HepG2 (cell line): ENCODE results near the gene CEP43. TPM values are rescaled to one million over a fixed set of nuclear protein-coding genes. Genes with fewer than 3 reads are reported as not detected.
A peak's percentile ranks its signal among the peaks of the same experiment; 100 is the strongest.

Source experiments
- ATAC-seq: fragments of 200-7000 bp; cut with Tn5 transposase; 3 replicates; pipeline ENCODE4 v1.9.1; 2020; ENCODE audit warnings: mild to moderate bottlenecking, moderate library complexity
- BruUV-seq: library from RNA; stranded (reverse); fragments of 400-500 nt; replicated peaks from 2 replicates; lab custom pipeline; 2021; lab: Mats Ljungman, UMichigan
- CTCF ChIA-PET: fragments of 300-600 bp; formaldehyde crosslinking; extraction: SDS; loops from one replicate; lab custom pipeline; 2021; ENCODE audit warnings: low total read pairs, inconsistent platforms, low intra/inter-chr PET ratio; lab: Yijun Ruan, JAX
- POLR2A ChIA-PET: fragments of 350-600 bp; sonication (Branson Sonifier 250); formaldehyde crosslinking; loops from one replicate; lab custom pipeline; 2020; ENCODE audit warnings: antibody characterized with exemption, inconsistent platforms; lab: Yijun Ruan, JAX
- DNase-seq: peaks from one replicate; pipeline ENCODE4 v3.0.0-alpha.2; 2015; ENCODE audit warnings: low spot score
- FAIRE-seq: peaks from 3 replicates; lab custom pipeline; 2011; peaks lifted over from hg19 to GRCh38; lab: Jason Lieb, UNC
- H2AFZ ChIP-seq: one replicate; pipeline ENCODE4 v1.6.1; 2011; ENCODE audit warnings: low read length, inconsistent platforms
- H3K27ac ChIP-seq: fragments of 300-600 bp; 3 replicates; pipeline ENCODE4 v1.8.0; 2011; ENCODE audit warnings: mixed run types, mild to moderate bottlenecking, mixed read lengths, low read length, inconsistent platforms; ENCODE audit not compliant: insufficient read depth; ENCODE audit errors: extremely low read length
- H3K27me3 ChIP-seq, 2 experiments: fragments of 200-600 bp in 1 of 2; 2 replicates in 1 of 2; 3 replicates in 1 of 2; pipeline versions ENCODE4 v1.6.0 to v1.8.0; 2011; ENCODE audit warnings: low read length in 2 of 2, mild to moderate bottlenecking in 2 of 2, moderate library complexity in 2 of 2, inconsistent platforms in 1 of 2; ENCODE audit not compliant: insufficient read depth in 2 of 2, control insufficient read depth in 1 of 2
- H3K36me3 ChIP-seq, 2 experiments: fragments of 200-600 bp in 1 of 2; replicated peaks in 1 of 2; 2 replicates in 1 of 2; 3 replicates in 1 of 2; pipeline versions ENCODE4 v1.5.1 to v1.8.0; 2011; ENCODE audit warnings: low read length in 2 of 2, inconsistent platforms in 1 of 2; ENCODE audit not compliant: insufficient read depth in 2 of 2, control insufficient read depth in 1 of 2
- H3K4me1 ChIP-seq: 2 replicates; pipeline ENCODE4 v1.5.1; 2012; ENCODE audit warnings: low read length, inconsistent platforms; ENCODE audit not compliant: insufficient read depth
- H3K4me2 ChIP-seq: 2 replicates; pipeline ENCODE4 v1.6.0; 2011; ENCODE audit warnings: low read depth, low read length, inconsistent platforms
- H3K4me3 ChIP-seq, 3 experiments: fragments of 200-600 bp in 1 of 3; sonication (generic), shearing (Covaris generic) in 1 of 3; replicated peaks in 1 of 3; 2 replicates each; pipeline ENCODE4 v1.5.1; 2011 to 2016; ENCODE audit warnings: low read length in 3 of 3, inconsistent platforms in 2 of 3, low read depth in 2 of 3, mild to moderate bottlenecking in 2 of 3, control low read depth in 1 of 3, mixed read lengths in 1 of 3; ENCODE audit not compliant: insufficient read depth in 1 of 3
- H3K79me2 ChIP-seq: one replicate; pipeline ENCODE4 v1.6.1; 2011; ENCODE audit warnings: low read length, inconsistent platforms; ENCODE audit not compliant: insufficient read depth
- H3K9ac ChIP-seq: 2 replicates; pipeline ENCODE4 v1.6.0; 2011; ENCODE audit warnings: mild to moderate bottlenecking, low read depth, low read length, inconsistent platforms; ENCODE audit not compliant: insufficient read depth
- H3K9me3 ChIP-seq: 2 replicates; pipeline ENCODE4 v1.5.1; 2012; ENCODE audit warnings: mild to moderate bottlenecking, low read length
- H4K20me1 ChIP-seq: 2 replicates; pipeline ENCODE4 v1.6.0; 2011; ENCODE audit warnings: inconsistent platforms, mild to moderate bottlenecking, low read length, moderate library complexity; ENCODE audit not compliant: insufficient read depth
- CHCHD3 ChIP-seq: sonication (generic); formaldehyde crosslinking; IDR thresholded peaks from 2 replicates; pipeline ENCODE4 v1.8.0; 2022; ENCODE audit warnings: mild to moderate bottlenecking, missing genetic modification reagents, moderate library complexity
- FOXM1 ChIP-seq: sonication (generic); formaldehyde crosslinking; IDR thresholded peaks from 2 replicates; pipeline ENCODE4 v1.5.0; 2020; ENCODE audit warnings: missing genetic modification reagents
- IRX3 ChIP-seq: sonication (generic); formaldehyde crosslinking; IDR thresholded peaks from 2 replicates; pipeline ENCODE4 v1.8.1; 2023; ENCODE audit warnings: mild to moderate bottlenecking, low read depth, missing genetic modification reagents, borderline replicate concordance
- KDM5A ChIP-seq: fragments of 200-600 bp; sonication (generic); IDR thresholded peaks from 2 replicates; pipeline ENCODE4 v1.7.0; 2018; ENCODE audit warnings: antibody characterized with exemption, mild to moderate bottlenecking, low read length, borderline replicate concordance
- MAFK ChIP-seq, 2 experiments: IDR thresholded peaks in 1 of 2; conservative IDR thresholded peaks in 1 of 2; 2 replicates each; pipeline ENCODE4 v1.6.1; 2011; ENCODE audit warnings: improper control_type of control experiment in 2 of 2, low read length in 2 of 2
- PRDM15 ChIP-seq: sonication (generic); formaldehyde crosslinking; IDR thresholded peaks from 2 replicates; pipeline ENCODE4 v1.4.0; 2020; ENCODE audit warnings: missing genetic modification reagents
- RBM39 ChIP-seq: fragments of 200-400 bp; formaldehyde crosslinking; IDR thresholded peaks from one replicate; pipeline ENCODE4 v1.6.1; 2018; ENCODE audit warnings: antibody characterized with exemption, mild to moderate bottlenecking, low read depth, low read length; ENCODE audit not compliant: poor library complexity, severe bottlenecking
- ZMYM2 ChIP-seq: sonication (generic); formaldehyde crosslinking; IDR thresholded peaks from 2 replicates; pipeline ENCODE4 v1.8.0; 2022; ENCODE audit warnings: mild to moderate bottlenecking, missing genetic modification reagents
- ZNF501 ChIP-seq: sonication (generic); formaldehyde crosslinking; IDR thresholded peaks from 2 replicates; pipeline ENCODE4 v1.5.1; 2020; ENCODE audit warnings: mild to moderate bottlenecking, moderate library complexity, missing genetic modification reagents
- ZNF646 ChIP-seq: sonication (generic); formaldehyde crosslinking; IDR thresholded peaks from 2 replicates; pipeline ENCODE4 v1.9.0; 2021; ENCODE audit warnings: mild to moderate bottlenecking, missing genetic modification reagents
- ZNF670 ChIP-seq: sonication (generic); formaldehyde crosslinking; IDR thresholded peaks from 2 replicates; pipeline ENCODE4 v1.8.0; 2022; ENCODE audit warnings: mild to moderate bottlenecking, missing genetic modification reagents, borderline replicate concordance
- ZNF768 ChIP-seq: sonication (generic); formaldehyde crosslinking; IDR thresholded peaks from 2 replicates; pipeline ENCODE4 v1.4.0; 2020; ENCODE audit warnings: missing genetic modification reagents
- ZSCAN22 ChIP-seq: sonication (generic); formaldehyde crosslinking; IDR thresholded peaks from 2 replicates; pipeline ENCODE4 v1.4.0; 2020; ENCODE audit warnings: mild to moderate bottlenecking, missing genetic modification reagents
- WGBS: methylation state at CpG from one replicate; pipeline ENCODE4 v1.1.6; 2017; ENCODE audit warnings: low lambda C conversion rate; 5-methylcytosine and 5-hydroxymethylcytosine counted together
- in situ Hi-C: cut with HindIII; loops from 2 replicates; pipeline ENCODE4 v1.10.0; 2017; ENCODE audit warnings: low pct_unique_long_range_greater_than_20kb; ENCODE audit not compliant: extremely low pct_ligation_motif_present
- intact Hi-C: fragments of 100-400 bp; cut with micrococcal nuclease; formaldehyde crosslinking; loops from one replicate; pipeline ENCODE4 v1.10.0; 2022; ENCODE audit not compliant: unreplicated experiment
- polyA plus RNA-seq, 8 experiments: library from polyadenylated mRNA; depleted of rRNA in 3 of 8; stranded (reverse) in 7 of 8; unstranded in 1 of 8; fragments of >200 nt; fragmentation: Illumina TruSeq in 4 of 8; extraction: Trizol in 4 of 8; gene quantifications; 2 replicates each; pipeline versions ENCODE4 v1.2.1 to v1.2.3, GENCODE V29; 2011 to 2016; ENCODE audit warnings: low read depth in 4 of 8, missing spikeins in 1 of 8, mixed read lengths in 1 of 8; ENCODE audit not compliant: insufficient read depth in 1 of 8
- total RNA-seq, 5 experiments: library from RNA; depleted of rRNA; stranded (reverse); fragments of >200 nt; fragmentation: Illumina TruSeq; extraction: Trizol; gene quantifications; 2 replicates each; pipeline ENCODE4 v1.2.3, GENCODE V29; 2016; ENCODE audit warnings: low read depth in 1 of 5

Gene CEP43
- total and polyA plus RNA-seq, 2 of the 13 experiments (the other 11 are each of a cell fraction or from before 2014, with no cell fraction given) = 29.3 to 73.9 TPM

- WGBS = 0% methylated on average over 18 of the region's 54 CpGs
- peak; percentile 45 for ATAC-seq
- in situ Hi-C loops (no loop called here), intact Hi-C loops (loop anchor here (2.0 kb wide), 2 partner anchors 33 to 41 kb away; no protein-coding TSS in a partner anchor)
- peaks cover 46% of the 10 kb centered on the region for H3K79me2 ChIP-seq
- peak overlapping the region; percentile 90 to 99 (median 97) for H3K4me3 ChIP-seq
- ChIA-PET POLR2A (interaction anchor here (1.2 to 1.8 kb wide), 4 partner anchors 16 to 185 kb away, joined by 3 to 14 read pairs (median 4); partner anchors contain the start of gene CEP43), CTCF (no interaction called here)
- DNase-seq = no peak
- no peak for FAIRE-seq
- H4K20me1 ChIP-seq = peaks cover 38% of the 10 kb centered on the region
- H3K4me2 ChIP-seq = peak overlapping the region; percentile 90
- peak overlapping the region; percentile 89 for H3K27ac ChIP-seq
- no peaks in the 10 kb centered on the region for H3K9me3 ChIP-seq
- peaks cover 10 to 30% of the 10 kb centered on the region in 2 experiments for H3K36me3 ChIP-seq
- peaks cover 78% of the 10 kb centered on the region for H3K4me1 ChIP-seq
- H3K27me3 ChIP-seq = no peaks in the 10 kb centered on the region; a peak in 1 of 5 replicates
- TSS peak; percentile 57 for BruUV-seq
- no peak overlapping the region for H2AFZ ChIP-seq
- H3K9ac ChIP-seq = peak overlapping the region; percentile 81
- 0 out of 2 replicates have a peak, but pooled peaks have one; percentile 12 for TF ChIP-seq FOXM1 (CRISPR knock-in tag)
- no peak for TF ChIP-seq ZMYM2 (CRISPR knock-in tag)
- peak; percentile 83 for TF ChIP-seq ZNF670 (CRISPR knock-in tag)
- peak; percentile 17 for TF ChIP-seq RBM39
- TF ChIP-seq IRX3 (CRISPR knock-in tag) = 0 out of 2 replicates have a peak, but pooled peaks have one; percentile 5
- no peak for TF ChIP-seq ZNF646 (CRISPR knock-in tag)
- no peak for TF ChIP-seq MAFK (conservative IDR thresholded peaks at IDR 0.05 in 1 of 2, IDR thresholded peaks at IDR 0.05 in 1 of 2; ENCODE audit: low read length in 2 of 2)
- TF ChIP-seq ZNF501 (CRISPR knock-in tag) = peak; percentile 66; the same call in 1 of the 2 replicates
- TF ChIP-seq KDM5A = peak; percentile 39; the same call in 1 of the 2 replicates
- TF ChIP-seq ZSCAN22 = peak; percentile 56; the same call in 1 of the 2 replicates
- peak; percentile 9; the same call in 1 of the 2 replicates for TF ChIP-seq ZNF768
- TF ChIP-seq PRDM15 (CRISPR knock-in tag) = no peak
- TF ChIP-seq CHCHD3 = peak; percentile 77; the same call in 1 of the 2 replicates
These were observed 43.2 kb upstream of the CEP43 start for GRCh38 chr6:166955865-166956443.
